GM18505 (cell line): ENCODE measurements around the gene PRKCE.

Source experiments
- ATAC-seq: cut with Tn5 transposase; IDR thresholded peaks from one replicate; pipeline ENCODE4 v1.9.1; 2021; ENCODE audit not compliant: unreplicated experiment
- POLR2A ChIP-seq: IDR thresholded peaks from 4 replicates; pipeline ENCODE4 v1.6.1; 2011; ENCODE audit warnings: borderline replicate concordance; ENCODE audit not compliant: insufficient read depth, insufficient read length; ENCODE audit errors: extremely low read depth

The PRKCE gene

DNA sequence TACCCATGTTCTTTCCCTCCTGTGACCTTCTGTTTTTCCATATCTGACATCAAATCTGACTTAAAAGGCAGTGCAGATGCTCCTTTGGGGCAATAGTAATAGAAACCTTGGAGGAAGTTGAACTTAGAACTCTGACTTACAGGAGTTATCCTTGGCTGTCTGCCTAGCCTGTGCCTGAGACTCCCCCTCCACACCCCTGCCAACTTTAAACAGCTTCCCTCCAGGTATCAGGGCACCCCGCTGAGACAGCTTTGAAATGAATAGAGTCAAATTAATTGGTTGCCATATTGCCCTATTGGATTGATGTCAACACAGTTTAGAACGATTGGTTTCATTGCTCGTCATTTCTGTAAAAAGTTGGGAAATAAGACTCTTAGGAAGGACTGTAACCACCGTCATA is 322.0 kb downstream of the PRKCE start:
- TF ChIP-seq POLR2A, result no peak
- ATAC-seq, result no peak

DNA sequence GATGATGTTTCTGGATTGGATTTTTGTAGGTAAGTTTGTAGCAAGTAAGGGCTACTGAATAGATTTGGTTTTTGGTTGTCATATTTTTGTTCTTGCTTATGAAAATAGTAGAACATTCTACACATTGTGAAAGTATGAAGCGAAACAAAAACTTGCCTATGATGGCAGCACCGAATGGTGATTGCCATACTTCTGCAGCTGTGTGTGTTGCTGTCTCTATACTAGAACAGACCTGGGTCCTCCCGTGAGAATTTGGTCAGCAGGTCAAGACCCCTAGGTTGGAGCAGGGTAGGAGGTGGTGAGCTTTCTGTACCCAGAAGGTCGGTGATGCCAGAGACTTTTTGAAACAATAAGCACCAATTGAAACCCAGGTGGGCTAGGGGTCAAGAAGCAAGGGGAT is 322.6 kb downstream of the PRKCE start:
- ATAC-seq, result peak; percentile 68
- no peak for TF ChIP-seq POLR2A

GRCh38 chr2:45974762-45975408 is 323.4 kb downstream of the PRKCE start:
- ATAC-seq, result no peak
- TF ChIP-seq POLR2A, result no peak

- no peak for TF ChIP-seq POLR2A
Observed at GRCh38 chr2:45975752-45976517, 324.5 kb downstream of the PRKCE start.

GRCh38 chr2:45978302-45978859 is 326.9 kb downstream of the PRKCE start:
- no peak for TF ChIP-seq POLR2A
- no peak for ATAC-seq

More at GRCh38 chr2:45975752-45976517, 324.5 kb downstream of the PRKCE start:
- no peak for ATAC-seq

DNA sequence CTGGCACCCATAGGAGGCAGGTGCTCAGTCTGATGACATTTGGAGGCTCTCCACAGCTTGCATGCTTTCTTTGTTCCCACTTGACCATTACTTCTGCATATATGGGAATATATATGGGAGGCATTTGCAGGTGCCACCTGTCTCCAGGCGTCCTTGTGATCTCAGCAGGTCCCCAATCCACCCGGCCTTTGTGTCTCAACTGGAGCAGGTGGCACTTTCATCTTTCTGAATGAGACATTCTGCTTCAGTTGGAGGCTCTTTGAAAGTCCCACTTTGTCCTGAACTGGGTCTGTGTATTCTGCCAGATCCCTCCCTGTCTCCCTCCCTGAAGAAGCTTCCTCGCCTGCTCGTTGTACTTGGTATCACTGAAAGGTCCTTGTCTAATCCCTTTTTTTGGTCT is 327.6 kb downstream of the PRKCE start:
- no peak for TF ChIP-seq POLR2A
- ATAC-seq, result no peak

DNA sequence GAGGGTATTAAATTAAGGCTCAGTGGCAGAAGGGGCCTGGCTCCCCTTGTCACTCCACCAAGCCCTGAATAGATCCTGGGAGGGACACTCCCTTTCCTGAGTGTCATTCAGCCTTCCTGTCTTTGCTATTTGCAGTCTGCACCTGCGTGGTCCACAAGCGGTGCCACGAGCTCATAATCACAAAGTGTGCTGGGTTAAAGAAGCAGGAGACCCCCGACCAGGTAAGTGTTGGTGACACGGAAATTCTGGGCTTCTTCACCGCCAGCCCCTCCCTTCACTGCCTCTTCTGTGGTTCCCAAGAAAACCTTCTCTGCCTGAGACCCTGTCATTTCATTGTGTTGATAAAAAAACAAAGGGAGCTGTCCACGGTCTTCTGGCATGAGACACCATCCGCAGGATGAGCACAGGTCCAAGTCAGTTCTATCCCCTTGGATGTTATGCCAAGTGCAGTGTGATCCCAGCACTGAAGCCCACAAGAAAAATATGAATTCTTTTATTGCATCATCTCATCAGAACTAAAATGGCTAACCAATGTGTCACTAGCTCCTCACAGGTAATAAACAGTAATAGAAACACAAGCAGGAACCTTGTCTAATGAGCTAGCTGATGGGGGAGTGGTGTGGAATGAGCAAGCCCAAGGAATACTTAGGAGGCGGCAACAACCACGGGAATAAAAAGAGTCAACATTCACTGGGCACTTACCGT is 328.8 kb downstream of the PRKCE start:
- ATAC-seq, result no peak
- no peak for TF ChIP-seq POLR2A

DNA sequence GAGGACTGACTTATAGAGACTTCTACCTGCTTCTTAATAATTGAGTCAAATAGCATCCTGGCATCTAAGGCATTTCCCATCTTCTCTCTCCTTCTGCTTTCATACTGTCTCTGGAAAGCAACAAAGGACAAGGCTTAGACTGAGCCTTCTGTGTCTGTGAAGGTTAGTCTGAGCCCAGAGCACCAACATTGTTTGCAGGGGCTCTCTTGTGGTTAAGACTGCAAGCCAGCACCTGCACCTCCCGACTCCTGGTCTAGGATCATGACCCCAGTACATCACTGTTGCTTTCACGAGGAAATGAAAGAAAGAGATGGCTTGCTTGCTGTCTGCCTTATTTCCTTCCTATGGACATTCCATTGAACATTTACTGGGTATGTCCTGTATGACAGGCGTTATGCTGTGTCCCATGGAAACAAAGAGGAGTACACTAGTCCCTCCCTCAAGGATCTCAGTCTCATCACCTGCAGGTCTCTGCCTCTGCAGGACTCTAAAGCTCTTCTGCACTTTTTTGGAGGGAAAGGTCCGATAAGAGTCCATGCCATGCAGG is 330.0 kb downstream of the PRKCE start:
- no peak for ATAC-seq
- no peak for TF ChIP-seq POLR2A

DNA sequence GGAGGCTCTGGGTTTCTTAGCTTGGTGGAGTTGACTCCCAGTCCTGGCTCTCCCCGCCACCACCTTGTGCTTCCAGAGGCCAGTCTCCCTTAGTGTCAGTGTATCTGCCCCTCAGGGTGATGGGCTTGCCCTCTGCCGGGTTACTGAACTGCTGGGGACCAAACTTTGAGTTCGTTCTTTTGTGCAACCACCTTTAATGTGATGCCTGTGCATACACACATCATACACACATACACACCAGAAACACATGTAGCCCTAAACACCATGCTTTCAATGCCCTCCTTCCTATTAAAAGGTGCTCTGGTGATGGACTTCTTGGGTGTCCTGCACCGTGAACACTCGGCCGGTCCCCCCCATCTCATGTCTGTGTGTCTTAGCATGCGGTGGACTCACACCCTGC is 330.6 kb downstream of the PRKCE start:
- no peak for ATAC-seq
- no peak for TF ChIP-seq POLR2A

DNA sequence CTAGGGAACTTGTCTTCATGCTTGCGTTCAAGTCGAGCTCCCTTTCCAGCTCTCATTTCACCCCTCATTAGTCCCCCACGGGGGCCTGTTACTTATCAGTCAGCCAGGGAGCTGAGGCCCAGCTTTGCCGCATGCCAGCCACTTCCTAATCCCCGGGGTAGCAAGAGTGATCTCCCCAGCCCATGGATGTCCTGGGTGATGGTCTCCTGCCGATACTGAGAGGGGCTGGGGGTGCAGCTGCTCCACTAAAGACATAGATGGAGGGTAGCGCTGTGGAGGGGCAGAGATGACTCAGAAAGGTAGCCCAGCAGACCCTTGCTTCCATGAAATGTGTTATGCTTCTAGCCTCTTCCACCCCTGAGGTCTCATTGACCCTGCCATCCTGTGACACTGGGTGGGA is 331.7 kb downstream of the PRKCE start:
- no peak for ATAC-seq
- no peak for TF ChIP-seq POLR2A

- no peak for ATAC-seq
- TF ChIP-seq POLR2A, result no peak
Observed at GRCh38 chr2:45984366-45984765, 332.9 kb downstream of the PRKCE start.

DNA sequence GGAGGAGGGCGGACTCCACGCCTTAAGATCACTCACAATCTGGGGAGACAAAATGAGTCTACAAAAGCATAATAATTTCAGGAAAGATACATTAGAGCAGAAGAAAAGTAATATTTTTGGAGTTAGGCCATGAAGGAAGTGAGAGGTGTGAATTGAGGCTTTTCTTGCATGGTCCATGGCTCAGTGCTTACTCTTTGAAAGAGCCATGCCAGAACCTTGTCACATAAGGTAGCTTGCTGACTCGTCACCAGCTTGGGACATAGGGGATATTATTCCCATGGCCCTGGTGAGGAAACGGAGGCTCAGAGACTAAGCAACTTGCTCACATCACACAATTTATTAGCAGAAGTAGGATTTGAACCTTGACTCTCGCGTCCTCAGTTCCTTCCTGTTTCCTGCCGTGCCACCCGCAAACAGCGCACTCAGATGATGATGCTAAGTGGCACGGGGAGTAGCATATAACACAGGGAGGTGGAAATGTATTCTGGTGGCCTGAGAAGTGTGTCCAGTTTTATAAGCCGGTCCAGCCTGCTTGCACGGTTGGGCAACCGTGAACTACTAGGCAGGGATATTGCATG is 333.5 kb downstream of the PRKCE start:
- ATAC-seq, result no peak
- no peak for TF ChIP-seq POLR2A

GRCh38 chr2:45986509-45986908 is 335.0 kb downstream of the PRKCE start:
- TF ChIP-seq POLR2A, result no peak
- no peak for ATAC-seq
